NCI-H2029 treated with DMSO at 0.1 percent for 48 hours (cell line): Measurements from ENCODE around the gene SBNO2.

ENCODE experiments used
- DNase-seq: peaks from one replicate; lab custom pipeline; 2025; lab: John Stamatoyannopoulos, UW

The SBNO2 gene

GRCh38 chr19:1073063-1073955, 100.8 kb downstream of the SBNO2 start:
- no peak for DNase-seq

GRCh38 chr19:1072371-1073015, 101.6 kb downstream of the SBNO2 start:
- no peak for DNase-seq

DNA sequence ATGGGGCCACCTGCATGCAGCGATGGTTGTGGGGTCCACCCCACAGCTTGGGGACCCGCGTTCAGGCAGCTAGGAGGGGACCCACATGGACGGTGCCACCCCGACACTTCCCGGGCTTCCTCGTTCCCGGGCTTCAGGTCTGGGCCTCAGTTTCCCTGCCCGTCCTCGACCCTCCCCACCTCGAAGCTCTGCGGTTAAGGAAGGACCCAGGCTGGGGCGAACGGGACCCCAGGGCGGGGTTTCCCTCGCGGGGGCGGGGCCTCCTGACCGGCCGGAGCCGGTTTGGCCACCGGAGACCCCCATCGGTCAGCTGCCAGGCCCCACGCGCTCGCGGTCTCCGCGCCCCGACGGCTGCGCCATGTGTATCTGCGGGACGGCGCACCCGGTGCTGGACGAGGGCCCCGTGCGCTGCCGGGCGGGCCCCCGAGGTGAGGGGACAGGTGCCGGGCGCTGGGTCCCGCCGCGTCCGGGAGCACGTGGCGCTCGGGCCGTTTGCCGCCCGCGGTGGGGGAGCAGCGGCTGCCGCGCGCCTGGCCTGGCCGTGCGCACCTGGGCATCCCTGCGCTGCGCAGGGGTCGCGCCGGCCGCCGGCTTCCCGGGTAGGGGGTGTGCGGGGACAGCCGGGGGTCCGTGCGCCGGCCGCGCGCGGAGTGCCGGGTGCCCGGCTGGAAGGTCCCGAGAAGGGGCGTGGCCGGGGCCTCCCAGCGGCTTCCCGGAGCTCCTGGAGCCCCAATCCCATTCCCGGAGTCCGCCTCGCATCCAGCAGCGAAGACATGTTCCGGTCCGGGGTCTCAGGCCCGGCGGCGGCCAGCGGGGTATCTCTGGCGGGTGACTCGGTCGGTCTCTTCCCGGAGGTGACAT, 102.9 kb downstream of the SBNO2 start:
- no peak for DNase-seq

- DNase-seq = no peak
Measured at GRCh38 chr19:1070576-1070930, 103.5 kb downstream of the SBNO2 start.

- no peak for DNase-seq
Measured at GRCh38 chr19:1069009-1069779, 104.9 kb downstream of the SBNO2 start.

GRCh38 chr19:1068009-1069001, 105.8 kb downstream of the SBNO2 start:
- DNase-seq = no peak

GRCh38 chr19:1067341-1067957, 106.6 kb downstream of the SBNO2 start:
- DNase-seq = no peak

DNA sequence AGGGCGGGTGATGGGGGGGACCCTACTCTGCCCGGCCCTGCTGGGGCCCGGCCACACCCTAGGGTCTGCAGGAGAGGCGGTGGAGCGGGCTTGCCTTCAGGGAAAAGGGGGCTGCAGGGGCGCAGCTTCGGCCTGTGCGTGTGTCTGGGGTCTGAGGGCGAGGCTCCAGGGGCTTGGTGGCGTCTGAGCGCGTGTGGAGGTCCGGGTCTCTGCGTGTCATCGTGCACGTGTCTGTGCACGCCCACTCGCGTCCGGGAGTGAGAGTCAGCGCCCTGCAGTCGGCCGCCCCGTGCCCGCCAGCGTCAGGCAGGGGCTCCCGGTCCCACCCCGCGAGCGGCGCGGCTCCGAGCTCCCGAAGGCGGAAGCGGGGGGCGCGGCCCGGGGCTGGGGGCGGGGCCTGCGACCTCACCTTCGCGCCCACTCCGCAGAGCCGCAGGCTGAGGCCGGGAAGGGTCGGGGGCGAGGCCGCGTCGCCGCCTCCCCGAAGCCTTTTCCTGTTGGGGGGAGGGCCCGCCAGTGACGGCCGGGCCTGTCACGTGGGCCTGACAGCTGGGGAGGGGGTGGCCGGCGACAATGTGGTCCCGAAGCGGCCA, 107.2 kb downstream of the SBNO2 start, which contains the start of gene ARHGAP45:
ARHGAP45 (plus strand) TSS at position 420 of the 593 bp plus-strand sequence. CDS start 239 bp downstream, outside the sequence.
- DNase-seq = no peak

GRCh38 chr19:1066251-1066747, 107.8 kb downstream of the SBNO2 start:
- DNase-seq = no peak

DNA sequence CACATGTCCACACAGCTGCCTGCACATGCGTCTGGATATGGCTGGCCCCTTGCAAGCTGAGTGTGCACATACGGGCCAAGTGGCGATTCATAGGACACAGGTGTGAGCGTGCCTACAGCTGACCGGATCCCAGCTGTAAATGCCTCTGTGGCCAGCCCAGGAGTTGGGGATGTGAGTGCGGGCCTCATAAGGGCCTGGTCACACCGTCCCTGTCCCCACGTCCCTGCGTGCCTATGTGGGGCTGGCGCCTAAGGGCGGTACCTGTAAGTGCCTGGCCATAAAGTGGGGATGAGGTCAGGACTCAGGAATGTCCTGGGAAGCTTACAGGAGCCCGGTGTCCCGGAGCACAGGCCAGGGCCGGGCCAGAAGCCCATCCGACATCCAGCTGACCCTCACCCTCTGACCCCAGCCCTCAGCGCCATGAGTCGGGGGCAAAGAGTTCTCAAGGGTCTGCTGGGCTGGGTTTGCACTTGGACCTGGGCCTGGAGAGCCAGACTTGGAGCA, 108.4 kb downstream of the SBNO2 start:
- no peak for DNase-seq

- DNase-seq = no peak
Measured at GRCh38 chr19:1064661-1065605, 109.1 kb downstream of the SBNO2 start.

DNA sequence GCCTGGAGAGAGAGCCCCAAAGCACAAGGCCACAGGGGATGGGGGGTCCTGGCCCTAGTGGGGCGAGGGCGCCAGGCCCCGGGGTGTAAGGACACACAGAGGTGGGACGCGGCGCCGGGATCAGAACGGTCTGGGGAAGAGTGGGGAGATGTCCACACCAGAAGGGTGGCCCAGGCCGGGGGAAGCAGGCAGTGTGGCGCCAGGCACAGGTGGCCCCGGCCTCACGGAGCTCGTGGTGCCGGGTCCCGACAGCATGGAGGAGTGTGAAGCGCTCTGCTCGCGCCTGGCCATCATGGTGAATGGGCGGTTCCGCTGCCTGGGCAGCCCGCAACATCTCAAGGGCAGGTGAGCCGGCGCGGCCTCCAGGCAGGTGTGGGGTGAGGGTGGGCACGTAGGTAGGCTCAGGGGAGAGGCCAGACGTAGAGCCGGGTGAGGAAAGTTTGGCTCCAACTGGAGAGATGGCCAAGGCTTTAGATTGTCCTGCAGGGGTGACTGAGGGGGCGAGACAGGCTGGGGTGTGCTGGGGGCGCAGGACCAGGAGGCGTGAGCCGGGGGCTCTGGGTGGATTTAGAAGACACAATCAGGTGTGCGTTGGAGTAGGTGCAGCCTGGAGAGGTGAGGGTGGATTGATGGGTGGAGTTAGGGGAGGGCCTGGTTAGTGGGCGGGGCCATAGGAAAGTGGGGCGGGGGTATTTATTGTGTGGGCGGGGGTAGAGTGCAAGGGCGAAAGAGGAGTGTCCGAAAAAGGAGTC, 110.0 kb downstream of the SBNO2 start:
- no peak for DNase-seq

DNA sequence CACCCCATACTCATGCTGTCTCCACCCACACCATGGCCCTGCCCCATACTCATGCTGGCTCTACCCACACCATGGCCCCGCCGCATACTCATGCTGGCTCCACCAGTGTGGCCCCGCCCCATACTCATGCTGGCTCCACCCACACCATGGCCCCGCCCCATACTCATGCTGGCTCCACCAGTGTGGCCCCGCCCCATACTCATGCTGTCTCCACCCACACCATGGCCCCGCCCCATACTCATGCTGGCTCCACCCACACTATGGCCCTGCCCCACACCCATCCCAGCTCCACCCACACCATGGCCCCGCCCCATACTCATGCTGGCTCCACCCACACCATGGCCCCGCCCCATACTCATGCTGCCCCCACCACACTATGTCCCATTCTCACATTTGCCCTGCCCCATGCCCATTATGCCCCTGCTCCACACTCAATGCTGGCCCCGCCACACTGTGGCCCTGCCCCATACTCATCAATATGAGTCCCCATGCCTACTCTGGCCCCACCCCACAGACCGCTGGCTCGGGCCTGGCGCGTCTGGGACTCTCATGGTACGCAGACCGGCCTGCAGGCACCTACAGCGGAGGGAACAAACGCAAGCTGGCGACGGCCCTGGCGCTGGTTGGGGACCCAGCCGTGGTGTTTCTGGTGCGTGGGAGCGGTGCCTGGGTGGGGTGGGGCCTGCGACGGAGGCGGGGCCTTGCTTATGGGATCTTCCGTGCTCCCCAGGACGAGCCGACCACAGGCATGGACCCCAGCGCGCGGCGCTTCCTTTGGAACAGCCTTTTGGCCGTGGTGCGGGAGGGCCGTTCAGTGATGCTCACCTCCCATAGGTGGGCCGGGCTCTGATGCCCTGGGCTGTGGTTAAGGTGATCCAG, 110.8 kb downstream of the SBNO2 start:
- no peak for DNase-seq

GRCh38 chr19:1062387-1063029, 111.6 kb downstream of the SBNO2 start:
- DNase-seq = no peak

GRCh38 chr19:1061987-1062386, 112.1 kb downstream of the SBNO2 start:
- no peak for DNase-seq

DNA sequence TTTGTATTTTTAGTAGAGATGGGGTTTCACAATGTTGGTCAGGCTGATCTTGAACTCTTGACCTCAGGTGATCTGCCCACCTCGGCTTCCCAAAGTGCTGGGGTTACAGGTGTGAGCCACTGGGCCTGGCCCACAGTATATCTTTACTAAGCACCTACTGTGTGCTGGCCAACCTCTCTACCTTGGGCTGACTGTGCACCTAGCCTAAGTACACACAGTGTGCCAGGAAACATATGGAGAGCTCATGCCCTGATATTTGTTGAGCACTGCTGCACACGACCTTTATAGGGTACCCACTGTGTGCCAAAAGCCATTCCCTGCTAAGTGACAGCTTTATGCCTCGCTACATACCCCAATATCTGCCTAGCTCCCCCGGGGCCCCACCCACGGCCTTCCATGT, 113.4 kb downstream of the SBNO2 start:
- DNase-seq = no peak
